ENCODE measurements around the gene KDM2B.

The KDM2B gene

DNA sequence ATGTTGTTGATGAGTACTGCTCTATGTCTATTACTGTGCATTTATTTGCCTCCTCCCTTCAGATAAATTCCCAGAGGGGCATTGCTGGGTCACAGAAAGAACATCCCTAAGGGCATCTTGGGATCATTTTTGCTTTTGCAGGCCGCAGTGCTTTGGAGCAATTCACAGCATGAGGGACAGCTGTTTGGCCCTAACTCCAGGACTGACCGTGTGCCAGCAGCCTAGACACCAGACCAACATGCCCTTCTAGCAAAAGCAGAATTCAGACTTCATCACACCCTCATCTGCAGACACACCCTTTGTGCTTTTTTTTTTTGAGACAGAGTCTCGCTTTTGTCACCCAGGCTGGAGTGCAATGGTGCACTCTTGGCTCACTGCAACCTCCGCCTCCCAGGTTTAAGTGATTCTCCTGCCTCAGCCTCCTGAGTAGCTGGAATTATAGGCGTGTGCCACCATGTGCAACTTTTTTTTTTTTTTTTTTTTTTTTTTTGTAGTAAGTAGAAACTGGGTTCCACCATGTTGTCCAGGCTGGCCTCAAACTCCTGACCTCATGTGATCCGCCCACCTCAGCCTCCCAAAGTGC is 149.9 kb downstream of the KDM2B start:
- Histone ChIP-seq H3K79me1 (ENCODE audit: low read depth, low read length) (no peaks in the 10 kb centered on the region), H2AFZ (ENCODE audit: low read length) (no peak overlapping the region), H2BK5ac (ENCODE audit: low read length) (no peak overlapping the region), H3K9me3 (replicated peaks in 1 of 2; ENCODE audit: control insufficient read depth in 2 of 2, insufficient read depth in 1 of 2, low read depth in 1 of 2, low read length in 2 of 2) (no peaks in the 10 kb centered on the region), H3K18ac (ENCODE audit: low read length) (no peak overlapping the region), H2BK12ac (ENCODE audit: low read length) (no peak overlapping the region), H4K91ac (ENCODE audit: low read depth, low read length, poor library complexity) (no peak overlapping the region), H3K9ac (ENCODE audit: low read depth, low read length, poor library complexity) (no peak overlapping the region), H3K27ac (replicated peaks; ENCODE audit: low read length) (no peak overlapping the region), H2BK15ac (ENCODE audit: low read length) (no peak overlapping the region), H2BK120ac (ENCODE audit: low read depth, low read length) (no peak overlapping the region), H3K4me2 (ENCODE audit: insufficient read depth, low read length, poor library complexity, severe bottlenecking) (no peak overlapping the region), H2AK5ac (ENCODE audit: low read depth, low read length) (no peak overlapping the region), H3K36me3 (replicated peaks in 1 of 2; ENCODE audit: control insufficient read depth in 2 of 2, insufficient read depth in 2 of 2, low read length in 2 of 2) (peaks cover 44 to 99% of the 10 kb centered on the region in 2 donors), H3K27me3 (ENCODE audit: control insufficient read depth in 3 of 3, insufficient read depth in 3 of 3, low read depth in 1 of 3, low read length in 3 of 3) (no peaks in the 10 kb centered on the region), H3K4me1 (ENCODE audit: control insufficient read depth in 2 of 2, insufficient read depth in 1 of 2, low read depth in 1 of 2, low read length in 2 of 2) (no peaks in the 10 kb centered on the region), H3K14ac (ENCODE audit: low read length) (no peak overlapping the region), H3K4ac (ENCODE audit: low read length) (no peak overlapping the region), H4K8ac (ENCODE audit: low read depth, low read length) (no peak overlapping the region), H3K23ac (ENCODE audit: low read depth, low read length, poor library complexity) (no peak overlapping the region), H3K4me3 (ENCODE audit: low read length in 2 of 2) (no peak overlapping the region)
- no CpG with 5 or more reads among the region's 6 CpGs for WGBS, 2 donors (ENCODE audit: extremely low coverage in 2 of 2, insufficient read length in 2 of 2, insufficient replicate concordance in 1 of 2)
- no peak for DNase-seq (ENCODE audit: low spot score)

DNA sequence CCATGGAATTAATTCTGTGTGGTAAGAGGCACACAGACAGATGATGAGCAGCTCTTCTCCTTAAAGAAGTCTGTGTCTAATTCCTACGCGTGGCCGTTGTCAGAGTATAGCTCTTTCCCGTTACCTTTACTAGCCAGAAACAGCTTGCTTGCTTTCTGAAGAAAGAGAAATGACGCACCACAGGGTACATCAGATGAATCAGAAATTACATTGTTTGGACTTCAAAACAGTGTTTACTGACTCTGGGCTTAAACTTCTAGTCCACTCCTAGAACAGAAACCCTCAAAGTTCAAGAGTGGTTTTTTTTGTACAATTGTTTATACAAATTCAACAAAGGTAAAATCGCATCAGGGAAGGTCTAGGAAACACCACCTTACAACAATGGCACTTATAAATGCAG is 151.9 kb downstream of the KDM2B start:
- Histone ChIP-seq H3K4ac (ENCODE audit: low read length) (no peak overlapping the region), H3K36me3 (replicated peaks in 1 of 2; ENCODE audit: control insufficient read depth in 2 of 2, insufficient read depth in 2 of 2, low read length in 2 of 2) (peaks cover 47 to 99% of the 10 kb centered on the region in 2 donors), H3K4me2 (ENCODE audit: insufficient read depth, low read length, poor library complexity, severe bottlenecking) (no peak overlapping the region), H3K27ac (replicated peaks; ENCODE audit: low read length) (no peak overlapping the region), H2AK5ac (ENCODE audit: low read depth, low read length) (no peak overlapping the region), H3K23ac (ENCODE audit: low read depth, low read length, poor library complexity) (no peak overlapping the region), H2AFZ (ENCODE audit: low read length) (no peak overlapping the region), H2BK5ac (ENCODE audit: low read length) (no peak overlapping the region), H3K9me3 (replicated peaks in 1 of 2; ENCODE audit: control insufficient read depth in 2 of 2, insufficient read depth in 1 of 2, low read depth in 1 of 2, low read length in 2 of 2) (no peaks in the 10 kb centered on the region), H4K91ac (ENCODE audit: low read depth, low read length, poor library complexity) (no peak overlapping the region), H3K14ac (ENCODE audit: low read length) (no peak overlapping the region), H2BK15ac (ENCODE audit: low read length) (no peak overlapping the region), H3K27me3 (ENCODE audit: control insufficient read depth in 3 of 3, insufficient read depth in 3 of 3, low read depth in 1 of 3, low read length in 3 of 3) (no peaks in the 10 kb centered on the region), H4K8ac (ENCODE audit: low read depth, low read length) (no peak overlapping the region), H3K9ac (ENCODE audit: low read depth, low read length, poor library complexity) (no peak overlapping the region), H3K18ac (ENCODE audit: low read length) (no peak overlapping the region), H3K4me1 (ENCODE audit: control insufficient read depth in 2 of 2, insufficient read depth in 1 of 2, low read depth in 1 of 2, low read length in 2 of 2) (no peaks in the 10 kb centered on the region), H2BK12ac (ENCODE audit: low read length) (no peak overlapping the region), H3K4me3 (ENCODE audit: low read length in 2 of 2) (no peak overlapping the region), H3K79me1 (ENCODE audit: low read depth, low read length) (no peaks in the 10 kb centered on the region), H2BK120ac (ENCODE audit: low read depth, low read length) (no peak overlapping the region)
- no peak for DNase-seq (ENCODE audit: low spot score)
- WGBS, 2 donors (ENCODE audit: extremely low coverage in 2 of 2, insufficient read length in 2 of 2, insufficient replicate concordance in 1 of 2), result no CpG with 5 or more reads among the region's 6 CpGs

DNA sequence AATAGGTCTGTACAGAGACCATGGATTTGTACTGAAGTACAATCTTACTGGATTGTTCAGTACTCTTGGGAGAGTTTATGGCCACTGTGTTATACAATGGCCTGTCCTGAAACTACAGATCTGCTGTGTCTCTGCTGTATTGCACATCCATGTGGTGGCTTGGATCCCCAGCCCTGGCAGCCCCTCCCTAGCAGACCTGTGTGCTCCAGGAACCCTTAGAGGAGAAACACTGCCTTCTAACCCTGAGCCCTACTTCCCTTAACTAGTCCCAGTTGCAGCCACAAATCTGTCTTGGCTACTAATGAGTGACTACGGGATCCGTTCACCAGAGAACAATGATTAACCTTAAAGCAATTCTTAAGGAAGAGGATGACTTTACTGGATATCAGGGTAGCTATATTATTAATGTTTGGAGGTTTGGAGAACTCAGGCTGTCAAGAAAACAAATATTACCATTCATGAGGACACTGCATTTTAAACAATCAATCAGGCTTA is 153.2 kb downstream of the KDM2B start:
- H3K9me3 ChIP-seq (replicated peaks in 1 of 2; ENCODE audit: control insufficient read depth in 2 of 2, insufficient read depth in 1 of 2, low read depth in 1 of 2, low read length in 2 of 2), result no peaks in the 10 kb centered on the region
- H2BK12ac ChIP-seq (ENCODE audit: low read length), result no peak overlapping the region
- no peak overlapping the region for H3K4me3 ChIP-seq (ENCODE audit: low read length in 2 of 2)
- H2BK15ac ChIP-seq (ENCODE audit: low read length), result no peak overlapping the region
- H4K8ac ChIP-seq (ENCODE audit: low read depth, low read length), result no peak overlapping the region
- no peak overlapping the region for H3K4me2 ChIP-seq (ENCODE audit: insufficient read depth, low read length, poor library complexity, severe bottlenecking)
- H3K27ac ChIP-seq (replicated peaks; ENCODE audit: low read length), result no peak overlapping the region
- peaks cover 51 to 99% of the 10 kb centered on the region in 2 donors for H3K36me3 ChIP-seq (replicated peaks in 1 of 2; ENCODE audit: control insufficient read depth in 2 of 2, insufficient read depth in 2 of 2, low read length in 2 of 2)
- H2BK120ac ChIP-seq (ENCODE audit: low read depth, low read length), result no peak overlapping the region
- no peak overlapping the region for H3K9ac ChIP-seq (ENCODE audit: low read depth, low read length, poor library complexity)
- H3K14ac ChIP-seq (ENCODE audit: low read length), result no peak overlapping the region
- H3K4me1 ChIP-seq (ENCODE audit: control insufficient read depth in 2 of 2, insufficient read depth in 1 of 2, low read depth in 1 of 2, low read length in 2 of 2), result no peaks in the 10 kb centered on the region
- no peak overlapping the region for H3K23ac ChIP-seq (ENCODE audit: low read depth, low read length, poor library complexity)
- no peak overlapping the region for H2AFZ ChIP-seq (ENCODE audit: low read length)
- H4K91ac ChIP-seq (ENCODE audit: low read depth, low read length, poor library complexity), result no peak overlapping the region
- H3K4ac ChIP-seq (ENCODE audit: low read length), result no peak overlapping the region
- no CpG with 5 or more reads among the region's 2 CpGs for WGBS, 2 donors (ENCODE audit: extremely low coverage in 2 of 2, insufficient read length in 2 of 2, insufficient replicate concordance in 1 of 2)
- H3K18ac ChIP-seq (ENCODE audit: low read length), result no peak overlapping the region
- DNase-seq (ENCODE audit: low spot score), result no peak
- no peak overlapping the region for H2AK5ac ChIP-seq (ENCODE audit: low read depth, low read length)
- no peaks in the 10 kb centered on the region for H3K27me3 ChIP-seq (ENCODE audit: control insufficient read depth in 3 of 3, insufficient read depth in 3 of 3, low read depth in 1 of 3, low read length in 3 of 3)
- no peak overlapping the region for H2BK5ac ChIP-seq (ENCODE audit: low read length)
- no peaks in the 10 kb centered on the region for H3K79me1 ChIP-seq (ENCODE audit: low read depth, low read length)

GRCh38 chr12:121424624-121424975 is 156.2 kb downstream of the KDM2B start:
- H2AK5ac ChIP-seq (ENCODE audit: low read depth, low read length), result no peak overlapping the region
- H2AFZ ChIP-seq (ENCODE audit: low read length), result no peak overlapping the region
- H3K4me2 ChIP-seq (ENCODE audit: insufficient read depth, low read length, poor library complexity, severe bottlenecking), result no peak overlapping the region
- WGBS, 2 donors (ENCODE audit: extremely low coverage in 2 of 2, insufficient read length in 2 of 2, insufficient replicate concordance in 1 of 2), result no CpG with 5 or more reads among the region's 1 CpG
- H2BK15ac ChIP-seq (ENCODE audit: low read length), result no peak overlapping the region
- H3K23ac ChIP-seq (ENCODE audit: low read depth, low read length, poor library complexity), result no peak overlapping the region
- no peak overlapping the region for H4K91ac ChIP-seq (ENCODE audit: low read depth, low read length, poor library complexity)
- DNase-seq (ENCODE audit: low spot score), result no peak
- no peak overlapping the region for H2BK120ac ChIP-seq (ENCODE audit: low read depth, low read length)
- H2BK12ac ChIP-seq (ENCODE audit: low read length), result no peak overlapping the region
- H3K79me1 ChIP-seq (ENCODE audit: low read depth, low read length), result no peaks in the 10 kb centered on the region
- H3K27me3 ChIP-seq (ENCODE audit: control insufficient read depth in 3 of 3, insufficient read depth in 3 of 3, low read depth in 1 of 3, low read length in 3 of 3), result no peaks in the 10 kb centered on the region
- H3K4me3 ChIP-seq (ENCODE audit: low read length in 2 of 2), result no peak overlapping the region
- no peaks in the 10 kb centered on the region for H3K9me3 ChIP-seq (replicated peaks in 1 of 2; ENCODE audit: control insufficient read depth in 2 of 2, insufficient read depth in 1 of 2, low read depth in 1 of 2, low read length in 2 of 2)
- H3K36me3 ChIP-seq (replicated peaks in 1 of 2; ENCODE audit: control insufficient read depth in 2 of 2, insufficient read depth in 2 of 2, low read length in 2 of 2), result peaks cover 46 to 100% of the 10 kb centered on the region in 2 donors
- H4K8ac ChIP-seq (ENCODE audit: low read depth, low read length), result no peak overlapping the region
- H2BK5ac ChIP-seq (ENCODE audit: low read length), result no peak overlapping the region
- no peak overlapping the region for H3K18ac ChIP-seq (ENCODE audit: low read length)
- no peak overlapping the region for H3K14ac ChIP-seq (ENCODE audit: low read length)
- no peak overlapping the region for H3K4ac ChIP-seq (ENCODE audit: low read length)
- H3K27ac ChIP-seq (replicated peaks; ENCODE audit: low read length), result no peak overlapping the region
- no peak overlapping the region for H3K9ac ChIP-seq (ENCODE audit: low read depth, low read length, poor library complexity)
- no peaks in the 10 kb centered on the region for H3K4me1 ChIP-seq (ENCODE audit: control insufficient read depth in 2 of 2, insufficient read depth in 1 of 2, low read depth in 1 of 2, low read length in 2 of 2)

All from neuronal stem cell (in vitro differentiated cells).